Measurements from ENCODE around the gene TRPM8.

Gene TRPM8

DNA sequence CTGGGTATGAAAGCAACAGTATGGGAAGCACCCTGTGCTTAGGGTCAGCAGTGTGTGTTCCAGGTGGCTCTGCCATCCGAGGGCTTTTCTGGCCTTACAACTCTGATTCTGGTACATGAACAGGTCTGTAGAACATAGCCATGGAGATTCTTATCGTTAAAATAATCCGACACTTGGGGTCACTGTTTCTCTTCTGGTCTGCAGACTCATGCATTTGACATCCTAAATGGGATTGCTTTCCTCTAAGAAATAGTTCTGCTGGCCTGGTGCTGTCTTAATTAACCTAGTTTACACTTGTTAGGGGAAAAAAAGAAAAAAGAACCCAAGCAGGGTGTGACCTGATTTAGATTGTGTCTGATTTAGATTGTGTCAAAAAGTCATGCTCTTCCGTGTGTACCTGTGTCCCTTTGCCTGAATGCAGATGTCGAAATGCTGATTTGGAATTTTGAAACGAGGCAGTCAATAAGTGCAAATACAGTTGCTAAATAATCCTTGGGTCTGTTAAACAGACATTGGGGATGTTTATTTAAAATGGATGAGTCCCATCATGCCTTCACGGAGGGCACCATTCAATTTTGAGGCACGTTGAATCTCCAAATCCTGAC lies 59.6 kb downstream of the TRPM8 start:
- peak; percentile 45 for DNase-seq

DNA sequence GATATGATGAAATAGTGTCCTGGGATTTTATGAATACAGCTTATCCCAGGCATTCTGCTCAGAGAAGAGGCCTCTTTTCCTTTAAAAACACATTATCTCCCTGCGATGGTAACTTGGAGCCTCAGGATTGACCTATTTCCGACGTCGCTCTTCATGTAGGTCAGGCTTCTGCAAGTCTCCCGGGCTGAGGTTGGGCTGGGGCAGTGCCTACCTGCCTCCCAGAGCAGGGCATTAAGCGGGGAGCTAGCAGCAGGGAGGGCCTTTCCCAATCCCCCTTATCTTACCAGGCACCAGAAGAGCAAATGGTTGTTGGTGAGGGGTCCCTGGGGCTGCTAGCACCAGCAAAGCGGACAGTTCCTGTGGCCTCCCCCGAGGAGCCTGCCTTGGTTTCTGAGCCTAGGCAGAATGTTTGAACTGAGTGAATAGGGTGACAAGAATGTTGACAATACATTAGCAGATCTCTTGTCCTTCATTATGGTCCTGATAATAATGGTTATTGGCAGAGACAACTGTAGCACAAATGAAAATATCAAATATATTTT lies 60.2 kb downstream of the TRPM8 start:
- DNase-seq: no peak

DNA sequence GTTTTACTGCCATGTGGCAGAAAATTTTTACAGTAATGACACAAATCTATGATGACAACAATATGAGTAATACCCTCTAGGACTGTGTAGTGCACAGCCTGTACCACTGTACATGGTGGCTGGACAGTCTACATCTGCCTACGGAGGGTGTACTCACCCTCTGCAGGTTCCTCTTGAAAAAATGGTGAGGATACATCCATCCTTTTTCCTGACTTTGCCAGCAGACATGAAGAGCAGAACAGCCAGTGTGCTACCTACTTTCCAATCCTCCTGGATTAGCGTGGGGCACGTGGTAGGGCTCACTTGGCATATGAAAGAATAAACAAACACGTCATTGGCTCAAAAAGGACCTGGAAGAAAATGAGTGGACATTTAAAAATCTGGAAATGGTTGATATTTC lies 62.6 kb downstream of the TRPM8 start:
- no peak for DNase-seq

DNA sequence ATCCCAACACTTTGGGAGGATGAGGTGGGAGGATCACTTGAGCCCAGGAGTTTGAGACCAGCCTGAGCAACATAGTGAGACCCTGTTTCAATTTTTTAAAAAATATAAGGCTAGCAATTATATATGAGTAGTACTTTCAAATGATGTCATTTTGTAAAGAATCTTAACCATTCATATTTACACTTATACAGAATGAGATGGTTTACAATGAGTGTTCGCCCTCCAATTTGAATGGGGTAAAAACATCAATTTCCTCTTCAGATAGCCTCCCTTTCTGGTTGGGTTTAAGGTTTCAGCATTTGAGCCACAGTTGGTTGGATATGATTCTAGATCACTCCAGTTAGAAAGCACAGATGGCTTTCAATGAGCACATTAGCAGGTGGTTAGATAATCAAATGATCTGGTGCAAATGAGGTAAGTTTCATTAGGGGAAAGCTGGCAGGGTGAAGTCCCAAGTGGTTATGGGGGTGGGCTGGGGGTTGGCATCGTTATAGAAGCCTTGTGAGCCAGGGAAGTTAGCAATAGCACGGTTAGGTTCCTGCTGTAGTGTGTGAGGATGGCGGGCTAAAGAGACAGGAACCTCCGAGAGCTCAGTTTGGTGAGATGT lies 63.9 kb downstream of the TRPM8 start:
- DNase-seq: no peak

DNA sequence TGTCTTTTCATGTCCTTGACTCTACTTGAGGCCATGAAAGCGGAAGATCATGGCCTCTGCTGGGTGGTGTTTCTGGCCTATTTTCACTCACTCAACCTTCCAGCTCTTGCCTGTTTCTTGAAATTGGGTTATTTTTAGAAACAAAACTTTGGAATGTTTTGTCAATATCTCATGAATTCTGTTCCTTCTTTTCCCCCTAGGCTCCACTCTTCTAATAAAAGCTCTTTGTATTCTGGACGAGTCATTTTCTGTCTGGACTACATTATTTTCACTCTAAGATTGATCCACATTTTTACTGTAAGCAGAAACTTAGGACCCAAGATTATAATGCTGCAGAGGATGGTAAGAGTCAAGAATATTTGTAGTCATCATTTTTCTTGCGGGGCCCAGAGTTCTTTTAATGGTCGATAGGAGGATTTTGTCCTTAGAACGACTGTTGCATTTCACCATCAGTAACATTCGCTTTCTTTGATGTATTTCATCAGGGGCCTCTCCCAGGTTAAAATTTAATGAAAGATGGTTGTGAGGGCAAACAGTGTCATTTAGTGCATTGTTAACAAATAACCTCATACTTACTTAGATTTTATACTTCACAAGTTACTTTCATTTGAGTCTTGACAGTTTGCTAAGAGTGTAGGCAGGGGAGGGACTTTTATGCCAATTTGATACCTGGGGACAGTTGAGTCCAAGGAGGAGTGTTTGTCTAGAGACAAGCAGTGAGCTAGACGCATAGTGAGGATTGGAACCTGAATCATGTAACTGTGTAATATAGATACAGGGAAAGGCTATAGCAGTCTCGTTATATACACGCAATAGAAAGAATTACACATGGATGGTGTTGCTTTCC lies 64.6 kb downstream of the TRPM8 start:
- DNase-seq: no peak

DNA sequence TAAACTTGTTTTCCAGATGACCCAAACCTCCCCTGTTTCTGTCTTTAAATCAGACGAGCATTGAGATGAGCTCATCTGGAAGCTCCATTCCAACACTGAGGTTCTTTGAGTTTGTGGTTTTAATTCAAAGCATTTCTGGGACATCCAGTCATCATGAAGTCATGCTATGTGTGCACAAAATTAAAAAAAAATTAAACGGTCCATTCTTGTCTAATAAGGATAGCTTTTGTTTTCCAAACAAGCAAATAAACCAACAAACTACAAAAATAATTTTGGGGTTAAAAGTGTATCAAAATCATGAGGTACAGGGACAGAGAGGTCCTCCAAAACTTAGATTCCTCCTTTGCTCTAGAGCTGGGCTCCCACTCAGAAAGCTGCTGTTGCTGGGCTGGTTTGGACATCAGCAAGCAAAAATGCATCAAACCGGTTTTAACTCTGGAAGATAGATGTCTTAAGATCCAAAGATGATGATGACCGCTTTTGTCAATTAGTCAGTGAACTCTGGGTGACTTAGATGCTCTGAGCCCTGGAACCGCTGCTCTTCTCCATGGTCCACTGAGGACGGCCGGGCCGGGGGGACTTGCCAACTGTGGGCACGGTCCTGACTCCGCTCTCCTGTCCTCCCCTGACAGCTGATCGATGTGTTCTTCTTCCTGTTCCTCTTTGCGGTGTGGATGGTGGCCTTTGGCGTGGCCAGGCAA lies 65.4 kb downstream of the TRPM8 start:
- DNase-seq: no peak

DNA sequence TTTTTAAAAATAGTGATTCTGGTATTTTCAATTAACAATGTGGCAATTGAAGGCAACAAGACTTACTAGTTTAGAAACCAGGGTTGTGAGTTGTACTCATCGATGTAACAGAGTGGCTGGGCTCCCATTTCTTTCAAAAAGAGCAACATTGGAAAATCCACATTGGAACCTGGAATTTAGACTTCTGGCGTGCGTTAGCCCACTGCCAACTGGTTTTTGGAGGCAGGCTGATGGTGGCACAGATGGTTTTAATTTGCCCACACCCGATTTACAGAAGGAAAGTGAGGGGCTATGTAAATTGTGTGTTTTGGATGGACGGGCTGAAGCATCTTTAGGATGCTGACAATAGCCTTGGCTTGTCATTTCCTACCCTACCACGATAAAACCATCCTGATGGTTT lies 66.3 kb downstream of the TRPM8 start:
- no peak for DNase-seq

DNA sequence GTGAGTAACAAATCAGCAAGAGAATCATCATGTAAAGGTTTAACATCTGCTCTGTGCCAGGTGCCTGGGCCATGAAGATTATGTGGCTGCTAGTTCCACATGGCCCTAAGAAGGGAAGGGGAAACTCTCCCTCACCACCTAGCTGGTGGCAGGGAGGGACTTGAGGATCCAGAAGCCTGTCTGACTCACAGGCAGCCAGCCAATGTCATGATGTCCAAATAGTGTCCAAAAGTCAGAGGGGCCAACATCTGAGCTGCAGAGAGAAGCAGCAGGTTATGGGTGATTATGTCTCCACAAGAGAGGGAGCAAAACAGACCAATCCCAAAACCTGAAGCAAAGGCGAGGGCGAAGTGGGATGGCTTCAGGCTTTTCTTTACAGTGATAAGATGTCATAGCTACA lies 71.4 kb downstream of the TRPM8 start:
- DNase-seq: no peak

DNA sequence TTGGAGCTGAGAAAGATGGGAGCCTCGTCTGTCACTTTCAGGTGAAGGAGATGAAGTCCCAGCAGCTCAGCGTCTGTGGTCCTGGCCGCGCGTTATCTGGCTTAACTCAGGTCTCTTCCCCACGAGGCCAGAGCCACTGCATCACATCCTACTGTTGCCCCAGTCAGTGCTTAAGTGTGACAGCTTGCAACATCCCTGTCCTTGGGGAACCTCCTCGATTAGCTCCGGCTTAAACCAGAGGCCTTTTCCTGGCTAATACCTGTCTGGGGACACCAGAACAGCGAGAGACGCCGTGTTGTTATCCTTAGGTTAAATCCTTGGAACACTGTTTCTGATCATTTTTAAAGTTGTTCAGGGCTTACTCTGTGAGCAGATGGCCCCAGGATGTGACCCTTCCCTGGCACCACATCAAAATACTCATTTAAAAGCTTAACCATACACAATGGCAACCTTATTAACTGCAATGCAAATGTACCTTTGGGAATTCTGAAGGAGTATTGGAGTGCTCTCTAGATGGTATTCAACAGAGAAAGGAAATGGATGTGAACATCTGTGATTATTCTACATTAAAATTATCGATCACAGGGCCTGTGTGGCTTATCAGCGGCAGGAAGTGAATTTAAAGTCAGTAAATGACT lies 72.2 kb downstream of the TRPM8 start:
- no peak for DNase-seq

DNA sequence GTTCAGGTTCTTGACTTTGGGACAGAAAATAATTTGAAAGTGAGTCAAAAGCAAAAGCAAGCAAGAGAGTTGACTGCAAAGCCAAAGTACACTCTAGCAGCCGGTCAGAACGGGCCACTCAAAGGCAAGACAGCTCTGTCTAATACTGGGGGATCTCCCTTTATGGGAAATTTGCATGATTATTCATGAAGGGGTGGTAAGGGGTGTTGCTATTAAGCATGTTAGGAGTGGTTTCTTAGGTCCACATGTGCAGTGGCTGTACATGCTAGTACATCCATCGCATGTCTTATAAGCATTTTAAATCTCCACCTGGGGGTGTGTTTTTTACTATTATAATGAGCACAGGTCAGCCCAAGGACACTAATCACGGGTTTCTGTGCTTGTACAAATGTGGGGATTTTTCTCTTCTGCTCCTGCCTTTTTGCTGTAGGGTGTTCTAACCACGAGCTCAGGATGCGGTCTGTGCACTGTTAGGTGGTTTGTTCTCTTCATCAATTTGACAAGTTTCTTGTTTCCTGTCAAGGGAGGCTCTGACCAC lies 73.2 kb downstream of the TRPM8 start:
- DNase-seq: peak; percentile 68

DNA sequence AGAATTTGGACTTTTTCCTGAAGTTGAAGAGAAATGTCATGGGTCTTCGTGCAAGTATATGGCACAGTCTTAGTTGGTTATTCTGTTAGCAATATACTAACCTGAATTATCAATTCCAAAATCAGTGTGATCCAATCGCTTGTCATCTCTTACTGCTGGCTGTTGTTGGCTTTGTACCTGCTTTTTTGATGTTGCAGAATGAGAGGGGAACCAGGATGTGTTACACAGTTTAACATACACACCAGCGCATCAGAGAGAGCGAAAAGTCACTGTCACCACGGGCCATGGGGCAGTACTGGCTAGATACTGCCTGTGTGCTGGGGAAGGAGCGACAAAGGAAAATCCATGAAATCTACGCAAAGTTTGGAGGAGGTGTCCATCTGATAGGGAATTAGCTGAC lies 74.0 kb downstream of the TRPM8 start:
- DNase-seq: no peak

DNA sequence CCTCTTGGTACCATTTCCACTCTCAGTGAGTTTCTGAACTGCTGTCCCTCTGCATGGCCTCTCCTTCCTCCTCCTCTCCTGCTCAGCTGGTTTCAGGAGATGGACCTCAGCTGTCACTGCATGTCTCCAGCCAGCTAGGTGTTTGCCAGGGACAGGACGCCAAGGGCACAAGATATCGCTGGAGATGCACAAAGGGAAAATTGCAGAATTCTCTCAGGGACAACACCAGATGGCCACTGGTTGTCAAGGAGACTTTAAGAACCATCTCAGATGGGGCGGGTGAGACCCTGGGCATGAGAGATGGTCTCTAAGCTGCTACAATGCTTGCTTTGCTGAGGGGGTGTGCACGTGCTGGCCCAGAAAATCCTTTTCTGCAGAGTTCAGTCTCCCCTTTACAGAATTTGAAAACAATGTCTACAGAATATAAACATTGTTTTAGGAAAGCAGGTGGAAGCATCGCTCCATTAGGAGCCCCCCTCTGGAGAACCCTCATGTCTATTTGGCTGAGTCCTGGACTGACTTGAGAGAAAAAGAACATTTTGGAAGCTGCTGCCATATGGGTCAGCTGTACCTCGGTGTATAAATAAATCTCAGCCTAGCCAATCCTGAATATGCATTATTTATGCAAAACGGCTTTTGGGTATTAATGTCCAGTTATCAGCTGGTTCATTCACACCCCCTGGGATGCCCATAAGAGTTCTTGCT lies 75.5 kb downstream of the TRPM8 start:
- no peak for DNase-seq

DNA sequence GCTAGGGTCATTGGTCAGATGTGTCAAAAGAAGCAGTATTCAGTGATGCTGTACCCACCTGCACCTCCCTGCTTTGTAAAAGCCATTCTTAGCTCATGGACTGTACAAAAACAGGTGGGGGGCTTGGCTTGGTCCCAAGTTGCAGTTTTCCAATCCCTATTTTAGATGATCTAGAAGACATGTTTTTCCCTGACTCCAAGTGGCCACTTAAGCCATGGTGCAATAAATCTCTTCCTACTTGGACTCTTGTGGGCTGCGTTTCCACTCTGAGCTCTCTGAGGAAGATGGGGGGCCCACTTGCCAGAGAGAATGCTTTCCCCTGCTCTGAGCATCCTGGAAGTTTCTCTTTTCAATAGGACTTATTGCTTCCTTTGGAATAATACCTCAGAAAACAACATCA lies 76.3 kb downstream of the TRPM8 start:
- no peak for DNase-seq

DNA sequence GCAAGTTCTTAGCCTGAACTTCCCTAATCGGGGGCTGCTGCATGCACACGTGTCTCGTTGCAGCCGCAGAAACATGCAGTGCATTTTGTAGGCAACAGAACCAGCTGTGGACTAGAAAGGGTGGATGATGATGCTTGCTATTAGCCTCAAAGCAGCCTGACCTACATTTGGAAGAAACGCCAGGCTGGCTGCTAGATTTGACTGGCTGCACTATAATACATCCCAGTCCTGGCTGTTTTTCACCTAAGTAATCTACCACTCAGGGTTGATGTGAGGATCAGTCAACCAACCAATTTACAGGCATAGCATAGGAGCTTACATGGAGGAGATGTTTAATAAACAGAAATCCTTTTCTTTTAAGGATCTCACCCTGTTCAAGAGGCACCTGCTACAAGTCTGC lies 77.0 kb downstream of the TRPM8 start:
- no peak for DNase-seq

DNA sequence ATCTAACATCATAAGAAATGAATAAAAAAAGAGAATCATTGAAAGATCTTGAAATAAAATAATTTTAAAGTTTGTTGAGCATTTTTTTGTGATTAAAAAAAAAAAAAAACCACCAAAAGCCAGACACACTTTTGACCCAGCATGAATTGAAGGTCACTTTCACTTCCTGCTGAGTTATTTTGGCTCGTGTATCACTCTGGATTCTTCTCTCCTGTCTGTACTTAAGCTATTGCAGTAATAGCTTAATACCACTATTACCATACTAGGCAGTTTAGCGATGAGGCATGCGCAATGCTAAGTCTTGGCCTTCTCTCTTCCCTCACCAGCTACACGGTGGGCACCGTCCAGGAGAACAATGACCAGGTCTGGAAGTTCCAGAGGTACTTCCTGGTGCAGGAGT lies 78.8 kb downstream of the TRPM8 start:
- DNase-seq: no peak

DNA sequence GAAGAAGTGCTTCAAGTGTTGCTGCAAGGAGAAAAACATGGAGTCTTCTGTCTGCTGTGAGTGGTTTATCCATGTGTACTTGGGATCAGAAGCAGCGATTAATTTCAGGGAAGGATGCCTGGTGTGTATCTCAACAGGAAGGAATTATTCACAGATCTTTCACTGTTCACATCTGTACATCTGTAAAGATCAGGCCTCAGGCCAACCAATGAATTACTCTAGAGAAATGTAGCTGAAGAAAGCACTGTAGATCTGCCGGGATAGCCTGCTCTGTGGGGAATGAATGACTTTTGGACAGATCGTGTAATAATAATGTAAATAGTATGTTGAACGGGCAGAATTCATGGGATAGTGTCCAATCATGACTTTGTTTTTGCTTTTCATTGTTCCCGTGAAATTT lies 79.3 kb downstream of the TRPM8 start:
- no peak for DNase-seq

DNA sequence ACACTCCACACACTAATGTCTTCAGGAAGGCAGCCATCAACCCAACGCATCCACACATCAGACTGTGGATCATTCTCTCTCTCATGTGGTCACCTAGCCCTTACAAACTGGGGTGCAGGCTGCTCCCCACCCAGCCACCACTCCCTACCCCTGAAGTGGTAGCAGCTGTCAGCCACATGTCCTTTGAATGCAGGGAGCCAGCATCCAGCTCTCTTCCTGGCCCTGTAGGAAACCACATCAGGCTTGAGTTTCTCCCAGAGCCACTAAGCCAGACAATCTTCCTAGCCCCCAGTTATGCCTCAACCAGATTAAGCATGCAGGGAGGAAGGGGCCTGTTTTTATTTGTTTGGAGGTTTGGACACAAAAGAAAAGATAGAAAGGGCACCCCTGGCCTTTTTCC lies 80.5 kb downstream of the TRPM8 start:
- DNase-seq: no peak

DNA sequence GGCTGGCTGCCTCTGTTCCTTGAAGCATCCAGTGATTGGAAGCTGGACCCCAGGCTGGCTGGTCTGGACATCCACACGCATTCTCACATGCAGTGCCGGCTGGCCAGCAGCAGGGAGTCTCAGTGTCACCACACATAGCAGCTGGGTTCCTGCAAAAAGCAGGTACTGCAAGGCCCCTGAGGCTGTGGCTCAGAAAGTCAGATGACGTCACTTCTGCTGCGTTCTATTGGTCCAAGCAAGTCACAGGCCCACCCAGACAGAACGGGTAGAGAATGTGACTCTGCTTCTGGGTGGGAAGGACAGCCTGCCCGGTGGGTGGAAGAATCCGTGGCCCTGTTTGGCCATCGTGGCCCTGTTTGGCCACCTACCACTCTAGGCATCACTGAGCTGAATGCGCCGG lies 82.0 kb downstream of the TRPM8 start:
- DNase-seq: no peak

DNA sequence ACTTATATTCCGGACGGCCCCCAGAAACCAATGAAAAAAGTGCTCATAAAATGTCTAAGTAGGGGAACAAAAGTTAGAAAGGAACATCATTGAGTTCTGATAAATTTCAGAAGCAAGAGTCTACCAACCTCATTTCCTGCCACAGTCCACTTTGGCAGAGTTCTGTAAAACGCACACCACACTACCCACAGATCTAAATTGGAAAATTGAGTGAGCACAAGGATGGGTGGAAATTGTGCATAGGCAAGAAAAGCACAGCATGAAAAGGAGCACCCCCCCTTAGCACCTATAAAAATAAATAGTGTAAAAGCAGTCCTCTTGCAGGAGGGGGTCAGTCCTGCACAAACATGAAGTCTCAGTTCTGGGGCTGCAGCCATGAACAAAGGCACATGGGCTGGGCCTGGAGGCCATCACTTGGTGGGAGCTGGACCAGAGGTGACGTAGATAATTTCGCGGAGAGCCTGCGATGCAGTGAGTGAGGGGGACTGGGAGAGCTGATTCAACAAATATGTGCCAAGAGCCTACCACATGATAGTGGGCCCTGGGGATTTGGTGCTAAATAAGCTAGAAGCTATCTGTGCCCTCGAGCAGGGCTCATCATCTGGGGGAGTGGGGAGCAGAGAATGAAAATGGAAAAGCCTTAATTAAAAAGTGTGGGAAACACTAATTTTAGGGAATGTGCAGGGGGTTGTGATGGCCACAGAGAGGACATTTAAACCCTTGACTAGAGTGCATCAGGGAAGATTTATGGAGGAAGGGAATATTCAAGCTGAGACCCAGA lies 84.4 kb downstream of the TRPM8 start:
- peak; percentile 23 for DNase-seq

DNA sequence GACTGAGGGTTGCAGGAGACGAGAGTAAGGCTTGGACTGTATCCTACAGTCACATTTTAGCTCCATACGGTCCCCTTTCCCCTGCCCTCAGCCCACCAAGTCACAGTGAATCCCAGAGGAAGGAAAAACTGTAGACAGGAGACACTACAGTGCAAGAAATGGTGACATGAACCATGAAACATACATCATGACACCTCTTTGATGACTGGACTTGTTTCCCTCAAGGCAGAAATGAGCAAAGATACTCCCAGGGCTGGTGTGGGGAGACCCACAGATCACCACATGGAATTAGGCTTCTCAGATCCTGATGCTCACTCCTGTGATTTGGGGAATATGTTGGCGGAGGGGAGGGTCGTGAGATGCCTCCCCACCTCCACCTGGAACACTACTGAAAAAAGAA lies 85.1 kb downstream of the TRPM8 start:
- DNase-seq: no peak

DNA sequence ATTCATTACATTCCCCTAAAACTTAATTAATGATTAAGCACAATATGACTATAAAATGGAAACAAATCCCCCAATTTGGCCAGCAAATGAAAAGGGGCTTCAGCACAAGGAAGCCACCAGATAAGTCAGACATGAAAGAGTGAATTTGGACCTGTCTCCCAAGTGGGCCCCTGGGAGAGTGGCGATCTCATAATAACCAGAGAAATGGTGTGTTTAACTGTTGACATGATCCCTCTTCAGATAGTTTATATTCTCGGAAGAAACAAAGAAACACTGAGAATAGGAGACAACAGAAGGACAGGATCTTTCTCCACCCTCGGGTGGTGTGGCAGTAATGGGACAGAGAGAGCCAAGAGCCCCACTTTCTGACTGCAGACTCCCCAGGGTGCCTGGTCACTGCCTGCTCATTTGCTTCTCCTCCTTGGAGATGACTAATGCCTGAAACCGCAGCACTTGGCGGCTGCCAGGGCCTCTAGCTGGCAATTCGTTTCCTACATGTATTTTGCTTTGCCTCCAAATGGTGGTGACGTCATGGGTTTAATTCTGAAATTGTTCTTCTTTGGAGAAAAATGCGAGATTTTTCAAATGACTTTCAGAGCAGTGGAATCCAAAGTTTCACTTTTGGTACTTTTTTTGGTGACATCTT lies 86.9 kb downstream of the TRPM8 start:
- DNase-seq: peak; percentile 47

Measured in activated CD4-positive, alpha-beta T cell treated with anti-CD3 and anti-CD28 coated beads, Interleukin-2, Interleukin-6, amounts not matched to agents 100 ng/mL and 50 ng/mL, durations not matched to agents 16 hours and 8 hours (primary cell).